PFSK-1 (cell line): ENCODE data around the gene KDM3A.

Experiments
- FOXP2 ChIP-seq: optimal IDR thresholded peaks from 2 replicates; pipeline ENCODE3; 2011; ENCODE audit warnings: borderline replicate concordance, control low read depth, inconsistent platforms; ENCODE audit not compliant: insufficient read depth; ENCODE audit errors: extremely low read length, extremely low read depth
- POLR2AphosphoS5 ChIP-seq: IDR thresholded peaks from 2 replicates; pipeline ENCODE4 v1.6.1; 2012; ENCODE audit warnings: low read depth, mild to moderate bottlenecking, control low read depth, low read length, moderate library complexity
- SIN3A ChIP-seq: IDR thresholded peaks from 2 replicates; pipeline ENCODE4 v1.6.1; 2012; ENCODE audit warnings: mild to moderate bottlenecking, low read length, moderate library complexity, borderline replicate concordance; ENCODE audit not compliant: insufficient read depth
- TAF1 ChIP-seq: IDR thresholded peaks from 2 replicates; pipeline ENCODE4 v1.6.1; 2012; ENCODE audit warnings: low read length, control low read depth, borderline replicate concordance; ENCODE audit not compliant: insufficient read depth
- TF ChIP-seq, protein P1 (sequence below), 2 experiments: IDR thresholded peaks; 2 replicates each; pipeline versions ENCODE4 v1.6.1 to v1.8.0; 2011 to 2012; ENCODE audit warnings: low read depth in 2 of 2, low read length in 2 of 2, control low read depth in 1 of 2, inconsistent platforms in 1 of 2, mild to moderate bottlenecking in 1 of 2, moderate library complexity in 1 of 2; ENCODE audit not compliant: insufficient read depth in 1 of 2

KDM3A gene

DNA sequence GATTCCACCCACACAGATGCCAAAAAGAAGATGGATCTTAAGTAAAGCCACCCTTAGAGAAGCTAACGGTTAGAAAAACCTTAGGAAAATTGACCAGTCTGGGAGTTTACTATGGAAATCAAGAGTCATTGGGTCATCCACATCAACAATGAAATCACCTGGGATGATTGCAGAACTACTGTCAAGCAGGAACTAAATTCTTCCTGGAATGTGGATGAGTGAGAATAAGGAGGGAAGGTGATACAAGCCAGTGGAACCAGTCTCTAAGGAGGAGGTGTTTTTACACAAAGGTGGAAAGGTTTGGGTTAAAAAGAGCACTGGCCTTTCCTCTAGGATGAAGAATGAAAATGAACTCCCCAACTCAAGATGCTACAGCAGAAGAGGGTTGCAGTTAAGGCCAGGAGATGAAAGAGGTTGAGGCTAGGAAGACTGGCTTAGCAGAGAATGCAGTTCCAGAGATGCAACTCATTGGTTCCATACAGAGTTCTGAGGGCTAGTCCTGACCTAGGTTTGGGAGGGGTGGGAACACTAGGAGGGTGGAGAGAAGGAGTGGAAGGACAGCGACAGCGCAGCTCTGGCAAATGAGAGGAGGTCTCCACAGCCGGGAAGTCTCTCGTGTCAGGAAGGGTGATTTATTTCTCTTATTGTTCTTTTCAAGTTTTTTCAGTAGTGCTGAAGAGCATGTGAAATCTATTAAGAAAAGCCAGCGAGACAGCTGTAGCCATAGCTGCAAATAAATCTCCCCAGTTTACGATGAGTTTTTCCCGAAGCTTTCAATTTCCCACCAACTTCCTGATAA lies 27.7 kb upstream of the KDM3A start:
- TF ChIP-seq, protein P1, sequence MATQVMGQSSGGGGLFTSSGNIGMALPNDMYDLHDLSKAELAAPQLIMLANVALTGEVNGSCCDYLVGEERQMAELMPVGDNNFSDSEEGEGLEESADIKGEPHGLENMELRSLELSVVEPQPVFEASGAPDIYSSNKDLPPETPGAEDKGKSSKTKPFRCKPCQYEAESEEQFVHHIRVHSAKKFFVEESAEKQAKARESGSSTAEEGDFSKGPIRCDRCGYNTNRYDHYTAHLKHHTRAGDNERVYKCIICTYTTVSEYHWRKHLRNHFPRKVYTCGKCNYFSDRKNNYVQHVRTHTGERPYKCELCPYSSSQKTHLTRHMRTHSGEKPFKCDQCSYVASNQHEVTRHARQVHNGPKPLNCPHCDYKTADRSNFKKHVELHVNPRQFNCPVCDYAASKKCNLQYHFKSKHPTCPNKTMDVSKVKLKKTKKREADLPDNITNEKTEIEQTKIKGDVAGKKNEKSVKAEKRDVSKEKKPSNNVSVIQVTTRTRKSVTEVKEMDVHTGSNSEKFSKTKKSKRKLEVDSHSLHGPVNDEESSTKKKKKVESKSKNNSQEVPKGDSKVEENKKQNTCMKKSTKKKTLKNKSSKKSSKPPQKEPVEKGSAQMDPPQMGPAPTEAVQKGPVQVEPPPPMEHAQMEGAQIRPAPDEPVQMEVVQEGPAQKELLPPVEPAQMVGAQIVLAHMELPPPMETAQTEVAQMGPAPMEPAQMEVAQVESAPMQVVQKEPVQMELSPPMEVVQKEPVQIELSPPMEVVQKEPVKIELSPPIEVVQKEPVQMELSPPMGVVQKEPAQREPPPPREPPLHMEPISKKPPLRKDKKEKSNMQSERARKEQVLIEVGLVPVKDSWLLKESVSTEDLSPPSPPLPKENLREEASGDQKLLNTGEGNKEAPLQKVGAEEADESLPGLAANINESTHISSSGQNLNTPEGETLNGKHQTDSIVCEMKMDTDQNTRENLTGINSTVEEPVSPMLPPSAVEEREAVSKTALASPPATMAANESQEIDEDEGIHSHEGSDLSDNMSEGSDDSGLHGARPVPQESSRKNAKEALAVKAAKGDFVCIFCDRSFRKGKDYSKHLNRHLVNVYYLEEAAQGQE (IDR thresholded peaks at IDR 0.05; ENCODE audit: insufficient read depth in 1 of 2, low read depth in 2 of 2, low read length in 2 of 2), result no peak
- TF ChIP-seq POLR2AphosphoS5, result no peak
- TF ChIP-seq FOXP2, result no peak
- TF ChIP-seq SIN3A, result no peak
- no peak for TF ChIP-seq TAF1

- TF ChIP-seq POLR2AphosphoS5 (no peak), FOXP2 (no peak), TAF1 (no peak), SIN3A (no peak)
- TF ChIP-seq, protein P1 (IDR thresholded peaks at IDR 0.05; ENCODE audit: insufficient read depth in 1 of 2, low read depth in 2 of 2, low read length in 2 of 2), result no peak
These were observed 26.2 kb upstream of the KDM3A start for GRCh38 chr2:86414996-86415395.

- TF ChIP-seq, protein P1 (IDR thresholded peaks at IDR 0.05; ENCODE audit: insufficient read depth in 1 of 2, low read depth in 2 of 2, low read length in 2 of 2), result no peak
- TF ChIP-seq SIN3A, result no peak
- TF ChIP-seq FOXP2, result no peak
- TF ChIP-seq POLR2AphosphoS5, result no peak
- no peak for TF ChIP-seq TAF1
These were observed 25.0 kb upstream of the KDM3A start for GRCh38 chr2:86416146-86416545.

DNA sequence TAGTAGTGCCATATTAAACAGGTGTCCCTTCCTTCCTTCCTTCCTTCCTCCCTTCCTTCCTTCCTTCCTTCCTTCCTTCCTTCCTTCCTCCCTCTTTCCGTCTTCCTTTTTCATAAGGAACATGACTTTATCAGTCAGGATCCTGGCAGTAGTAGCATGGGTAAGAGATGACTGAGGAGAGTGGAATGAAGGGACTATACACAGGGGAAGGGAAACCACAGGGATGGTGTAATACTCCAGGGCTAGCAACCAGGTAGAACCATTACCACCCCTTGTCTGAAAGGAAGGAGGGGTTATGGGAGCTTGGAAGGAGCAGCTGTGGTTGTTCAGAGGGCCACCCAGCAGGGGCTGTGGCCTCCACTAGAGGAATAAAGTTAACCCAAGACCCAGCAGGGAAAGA lies 23.2 kb upstream of the KDM3A start:
- TF ChIP-seq POLR2AphosphoS5 (no peak), TAF1 (no peak), FOXP2 (no peak), SIN3A (no peak)
- TF ChIP-seq, protein P1 (IDR thresholded peaks at IDR 0.05; ENCODE audit: insufficient read depth in 1 of 2, low read depth in 2 of 2, low read length in 2 of 2), result no peak
